Erythroblast (primary cell): ENCODE data around the gene GAS2L1.

Experiments used
- GATA1 ChIP-seq: IDR thresholded peaks from 2 replicates; pipeline ENCODE4 v1.6.1; 2011; ENCODE audit warnings: low read depth, mild to moderate bottlenecking, control low read depth, low read length, moderate library complexity
- POLR2A ChIP-seq: IDR thresholded peaks from 2 replicates; pipeline ENCODE4 v1.6.1; 2011; ENCODE audit warnings: mild to moderate bottlenecking, low read length

DNA sequence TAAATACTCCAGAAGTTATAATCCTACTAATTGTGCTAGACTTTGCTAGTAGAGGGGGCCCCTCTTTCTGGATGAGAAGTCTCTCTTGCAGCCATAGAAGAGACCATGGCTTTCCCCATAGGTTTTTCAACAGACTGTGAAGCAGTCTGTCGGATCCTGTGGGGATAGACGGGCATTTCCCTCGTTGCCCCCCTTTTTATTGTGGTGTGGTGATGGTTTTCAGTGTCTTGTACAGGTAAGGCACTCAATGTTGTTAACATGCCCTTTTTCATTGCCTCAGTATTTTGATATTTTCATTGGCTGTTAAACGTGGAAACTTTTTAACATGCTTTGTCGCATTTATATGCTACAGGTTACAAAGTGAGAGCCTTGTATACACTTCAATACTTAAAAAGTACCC is 16.4 kb upstream of the GAS2L1 start:
- TF ChIP-seq POLR2A (no peak), GATA1 (no peak)
